Measurements from ENCODE around the gene FAM13A. TPM values are rescaled to one million over a fixed set of nuclear protein-coding genes. Genes with fewer than 3 reads are reported as not detected.

The FAM13A gene
- total RNA-seq, 2 experiments from 2014 or later: 1.4 to 1.6 TPM

DNA sequence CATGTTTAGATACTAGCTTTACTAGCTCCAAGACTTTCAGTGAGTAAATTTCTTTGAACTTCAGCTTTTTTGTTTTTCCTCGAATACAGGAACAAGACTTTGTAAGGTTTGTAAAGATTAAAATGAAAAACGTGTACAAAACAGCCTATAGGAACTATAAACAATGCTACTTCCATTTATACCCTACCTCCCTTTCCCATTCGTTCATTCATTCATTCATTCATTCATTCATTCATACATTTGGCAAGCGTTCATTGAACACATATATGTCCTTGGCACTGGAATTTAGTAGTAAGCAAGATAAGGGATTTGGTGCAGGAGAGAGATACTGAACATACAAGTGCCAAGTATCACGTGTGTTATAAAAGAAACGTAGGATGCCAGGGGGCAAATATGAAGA lies 293.9 kb downstream of the FAM13A start:
- CTCF ChIA-PET: interaction anchor here (0.6 to 1.0 kb wide), 2 partner anchors 261 to 442 kb away, joined by 3 read pairs; no protein-coding TSS in a partner anchor
- H3K27ac Mint-ChIP-seq: no peak overlapping the region
- DNase-seq: no peak
- H3K27me3 Mint-ChIP-seq (ENCODE audit: low read depth): no peaks in the 10 kb centered on the region
- no peaks in the 10 kb centered on the region for H3K36me3 Mint-ChIP-seq (ENCODE audit: low read depth)
- no peaks in the 10 kb centered on the region for H3K4me1 Mint-ChIP-seq (ENCODE audit: low read depth)
- intact Hi-C loops (cut with micrococcal nuclease): no loop called here
- no peak overlapping the region for H3K4me3 Mint-ChIP-seq
- H3K9me3 Mint-ChIP-seq: no peaks in the 10 kb centered on the region

- intact Hi-C loops (cut with micrococcal nuclease): no loop called here
- DNase-seq: no peak
- H3K4me1 Mint-ChIP-seq (ENCODE audit: low read depth): no peaks in the 10 kb centered on the region
- H3K9me3 Mint-ChIP-seq: no peaks in the 10 kb centered on the region
- CTCF ChIA-PET: no interaction called here
- no peak overlapping the region for H3K27ac Mint-ChIP-seq
- H3K4me3 Mint-ChIP-seq: no peak overlapping the region
- H3K36me3 Mint-ChIP-seq (ENCODE audit: low read depth): peaks cover 1% of the 10 kb centered on the region
- H3K27me3 Mint-ChIP-seq (ENCODE audit: low read depth): no peaks in the 10 kb centered on the region
Measured at GRCh38 chr4:88761861-88762523, 295.0 kb downstream of the FAM13A start.

DNA sequence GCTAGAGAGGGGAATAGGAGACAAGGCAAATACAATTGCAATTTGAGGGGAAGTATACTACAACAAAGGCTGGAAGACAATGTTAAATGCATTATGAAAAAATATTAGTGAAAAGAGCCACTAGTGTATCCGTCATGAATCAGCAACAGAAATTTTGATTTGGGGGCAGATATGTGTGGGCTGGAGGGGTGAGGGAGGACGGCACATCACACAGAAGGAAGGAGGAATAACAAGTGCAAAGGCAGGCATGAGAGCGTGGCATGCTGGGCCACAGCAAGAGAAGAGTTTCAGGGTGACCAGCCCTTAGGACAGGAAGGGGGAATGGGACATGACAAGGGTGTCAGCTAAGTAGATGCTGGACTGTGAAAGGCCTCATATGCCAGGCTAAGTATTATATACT lies 295.6 kb downstream of the FAM13A start:
- Mint-ChIP-seq H3K27ac (no peak overlapping the region), H3K27me3 (ENCODE audit: low read depth) (no peaks in the 10 kb centered on the region), H3K9me3 (no peaks in the 10 kb centered on the region), H3K4me3 (no peak overlapping the region), H3K4me1 (ENCODE audit: low read depth) (no peaks in the 10 kb centered on the region), H3K36me3 (ENCODE audit: low read depth) (peaks cover 1% of the 10 kb centered on the region)
- CTCF ChIA-PET: no interaction called here
- intact Hi-C loops (cut with micrococcal nuclease): no loop called here
- no peak for DNase-seq

GRCh38 chr4:88759895-88760290 lies 297.1 kb downstream of the FAM13A start:
- Mint-ChIP-seq H3K36me3 (ENCODE audit: low read depth) (peaks cover 1% of the 10 kb centered on the region), H3K27me3 (ENCODE audit: low read depth) (no peaks in the 10 kb centered on the region), H3K9me3 (no peaks in the 10 kb centered on the region), H3K4me3 (no peak overlapping the region), H3K27ac (no peak overlapping the region), H3K4me1 (ENCODE audit: low read depth) (no peaks in the 10 kb centered on the region)
- intact Hi-C loops (cut with micrococcal nuclease): no loop called here
- CTCF ChIA-PET: interaction anchor here (0.5 to 0.7 kb wide), 2 partner anchors 10 to 54 kb away, joined by 3 read pairs; no protein-coding TSS in a partner anchor
- no peak for DNase-seq

DNA sequence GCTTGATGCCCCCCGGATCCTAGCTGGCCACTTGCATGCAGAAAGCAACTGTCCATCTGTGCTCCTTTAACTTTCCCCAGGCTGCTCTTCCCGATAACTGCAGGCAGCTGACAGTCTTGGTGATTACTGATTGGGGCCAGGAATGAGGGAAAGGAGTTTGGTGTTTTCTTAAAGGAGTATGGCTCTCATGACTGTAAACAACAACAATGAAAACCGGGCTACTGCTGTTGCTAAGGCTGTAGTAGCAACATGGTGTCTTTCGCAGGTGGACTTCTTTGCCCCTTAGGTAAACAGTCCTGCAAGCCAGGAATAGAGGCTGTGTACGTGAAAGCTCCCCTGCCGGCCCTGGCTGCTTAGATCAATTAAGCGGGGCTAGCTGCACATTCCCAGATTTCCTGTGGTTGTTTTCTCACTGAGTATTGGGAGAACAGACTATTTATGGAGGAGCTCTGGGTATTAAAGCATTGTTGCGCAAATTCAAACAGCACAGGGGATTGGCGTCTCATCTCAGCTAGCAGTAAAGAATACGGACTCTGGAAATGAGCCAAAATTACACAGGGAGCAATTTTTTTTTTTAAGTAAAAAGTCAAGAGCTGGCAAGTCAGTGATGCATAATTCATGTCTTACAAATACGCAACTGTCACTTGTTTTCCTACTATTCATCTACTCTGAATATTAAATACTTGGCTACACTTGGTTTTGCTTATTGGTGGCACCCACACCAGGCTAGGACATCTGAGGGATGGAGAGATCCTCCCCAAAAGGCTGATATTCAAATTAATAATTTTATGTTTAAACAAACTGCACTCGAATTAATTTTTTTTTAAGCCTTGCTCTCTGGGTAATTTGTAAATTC lies 297.7 kb downstream of the FAM13A start:
- Mint-ChIP-seq H3K4me1 (ENCODE audit: low read depth) (no peaks in the 10 kb centered on the region), H3K27me3 (ENCODE audit: low read depth) (no peaks in the 10 kb centered on the region), H3K9me3 (no peaks in the 10 kb centered on the region), H3K4me3 (no peak overlapping the region), H3K36me3 (ENCODE audit: low read depth) (peaks cover 1% of the 10 kb centered on the region), H3K27ac (no peak overlapping the region)
- CTCF ChIA-PET: interaction anchor here (0.5 to 0.7 kb wide), 2 partner anchors 11 to 53 kb away, joined by 3 read pairs; no protein-coding TSS in a partner anchor
- intact Hi-C loops (cut with micrococcal nuclease): no loop called here
- no peak for DNase-seq

DNA sequence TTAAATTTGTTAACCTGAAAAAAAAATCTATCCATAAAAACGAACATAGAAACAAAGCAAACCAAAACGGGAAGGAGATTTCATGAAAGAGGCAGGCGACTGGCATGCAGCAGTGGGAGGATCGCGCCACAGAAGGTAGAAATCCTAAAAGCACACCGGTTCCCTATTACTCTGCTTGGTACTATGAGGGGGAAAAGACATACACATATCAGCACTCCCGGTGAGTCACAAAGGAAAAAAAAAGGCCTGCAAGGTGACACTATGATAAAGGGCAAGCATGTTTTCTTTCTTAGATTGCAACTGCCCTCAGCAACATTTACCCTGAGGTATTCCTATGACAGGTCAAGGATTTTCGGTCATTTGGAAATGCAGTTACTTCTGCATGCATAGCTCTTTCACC lies 298.7 kb downstream of the FAM13A start:
- Mint-ChIP-seq H3K4me1 (ENCODE audit: low read depth) (no peaks in the 10 kb centered on the region), H3K36me3 (ENCODE audit: low read depth) (peaks cover 1% of the 10 kb centered on the region), H3K27me3 (ENCODE audit: low read depth) (no peaks in the 10 kb centered on the region), H3K4me3 (no peak overlapping the region), H3K9me3 (no peaks in the 10 kb centered on the region), H3K27ac (no peak overlapping the region)
- CTCF ChIA-PET: interaction anchor here (1.2 kb wide), 1 partner anchor 265 kb away, joined by 3 read pairs; no protein-coding TSS in a partner anchor
- intact Hi-C loops (cut with micrococcal nuclease): no loop called here
- DNase-seq: no peak

- intact Hi-C loops (cut with micrococcal nuclease): no loop called here
- no peak overlapping the region for H3K27ac Mint-ChIP-seq
Measured at GRCh38 chr4:88757776-88758175, 299.2 kb downstream of the FAM13A start.

DNA sequence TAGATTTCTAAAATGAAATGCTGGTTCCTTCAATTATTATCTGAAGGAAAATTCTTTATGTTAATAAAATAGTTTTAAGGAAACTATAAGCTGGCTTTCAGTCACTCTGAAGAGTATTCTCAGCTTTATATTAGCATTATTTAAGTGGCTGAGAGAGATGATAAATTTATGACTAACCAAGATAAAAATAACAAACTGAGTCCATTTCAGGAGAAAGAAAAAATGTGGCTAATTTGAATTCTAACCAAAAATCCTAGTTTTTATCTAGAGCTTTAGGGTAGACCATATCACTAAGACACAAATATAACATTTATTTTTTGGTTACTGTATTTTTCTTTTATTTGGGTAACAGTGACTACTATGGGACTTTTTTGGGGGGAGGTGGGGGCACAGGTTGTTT lies 299.9 kb downstream of the FAM13A start:
- peaks cover 1% of the 10 kb centered on the region for H3K36me3 Mint-ChIP-seq (ENCODE audit: low read depth)
- no peak overlapping the region for H3K4me3 Mint-ChIP-seq
- H3K9me3 Mint-ChIP-seq: no peaks in the 10 kb centered on the region
- intact Hi-C loops (cut with micrococcal nuclease): no loop called here
- H3K27me3 Mint-ChIP-seq (ENCODE audit: low read depth): no peaks in the 10 kb centered on the region
- DNase-seq: no peak
- no peak overlapping the region for H3K27ac Mint-ChIP-seq
- CTCF ChIA-PET: interaction anchor here (0.8 to 1.2 kb wide), 3 partner anchors 217 to 266 kb away, joined by 3 read pairs; no protein-coding TSS in a partner anchor
- no peaks in the 10 kb centered on the region for H3K4me1 Mint-ChIP-seq (ENCODE audit: low read depth)

More at GRCh38 chr4:88757776-88758175, 299.2 kb downstream of the FAM13A start:
- no peaks in the 10 kb centered on the region for H3K4me1 Mint-ChIP-seq (ENCODE audit: low read depth)
- no peaks in the 10 kb centered on the region for H3K27me3 Mint-ChIP-seq (ENCODE audit: low read depth)
- H3K9me3 Mint-ChIP-seq: no peaks in the 10 kb centered on the region
- DNase-seq: no peak
- CTCF ChIA-PET: interaction anchor here (0.8 to 1.2 kb wide), 2 partner anchors 218 to 266 kb away, joined by 3 read pairs; no protein-coding TSS in a partner anchor
- no peak overlapping the region for H3K4me3 Mint-ChIP-seq
- H3K36me3 Mint-ChIP-seq (ENCODE audit: low read depth): peaks cover 1% of the 10 kb centered on the region

- no peak for DNase-seq
Measured at GRCh38 chr4:88756149-88756548, 300.8 kb downstream of the FAM13A start.

GRCh38 chr4:88755454-88755853 lies 301.5 kb downstream of the FAM13A start:
- H3K27me3 Mint-ChIP-seq (ENCODE audit: low read depth): no peaks in the 10 kb centered on the region
- no peak for DNase-seq
- no peak overlapping the region for H3K27ac Mint-ChIP-seq
- intact Hi-C loops (cut with micrococcal nuclease): no loop called here
- peaks cover 1% of the 10 kb centered on the region for H3K36me3 Mint-ChIP-seq (ENCODE audit: low read depth)
- no peak overlapping the region for H3K4me3 Mint-ChIP-seq
- no peaks in the 10 kb centered on the region for H3K4me1 Mint-ChIP-seq (ENCODE audit: low read depth)
- H3K9me3 Mint-ChIP-seq: no peaks in the 10 kb centered on the region
- CTCF ChIA-PET: interaction anchor here (1.1 kb wide), 1 partner anchor 36 kb away, joined by 3 read pairs; no protein-coding TSS in a partner anchor

More at GRCh38 chr4:88756149-88756548, 300.8 kb downstream of the FAM13A start:
- Mint-ChIP-seq H3K4me3 (no peak overlapping the region), H3K4me1 (ENCODE audit: low read depth) (no peaks in the 10 kb centered on the region), H3K36me3 (ENCODE audit: low read depth) (peaks cover 1% of the 10 kb centered on the region), H3K27me3 (ENCODE audit: low read depth) (no peaks in the 10 kb centered on the region), H3K27ac (no peak overlapping the region), H3K9me3 (no peaks in the 10 kb centered on the region)
- intact Hi-C loops (cut with micrococcal nuclease): no loop called here
- CTCF ChIA-PET: interaction anchor here (0.5 to 1.1 kb wide), 2 partner anchors 35 to 230 kb away, joined by 3 read pairs; no protein-coding TSS in a partner anchor

- intact Hi-C loops (cut with micrococcal nuclease): no loop called here
- CTCF ChIA-PET: interaction anchor here (0.6 kb wide), 1 partner anchor 940 kb away, joined by 3 read pairs; no protein-coding TSS in a partner anchor
- no peaks in the 10 kb centered on the region for H3K4me1 Mint-ChIP-seq (ENCODE audit: low read depth)
- H3K4me3 Mint-ChIP-seq: no peak overlapping the region
- no peak overlapping the region for H3K27ac Mint-ChIP-seq
- no peaks in the 10 kb centered on the region for H3K27me3 Mint-ChIP-seq (ENCODE audit: low read depth)
- DNase-seq: no peak
- no peaks in the 10 kb centered on the region for H3K9me3 Mint-ChIP-seq
- peaks cover 1% of the 10 kb centered on the region for H3K36me3 Mint-ChIP-seq (ENCODE audit: low read depth)
Measured at GRCh38 chr4:88754796-88755195, 302.2 kb downstream of the FAM13A start.
